ENCODE data around the gene MRPL42.
A peak's percentile ranks its signal among the peaks of the same experiment; 100 is the strongest.
"Not testable (repeated sequence)": the region's sequence is repeated elsewhere in the genome, so short reads cannot be mapped to it uniquely, and the experiment has no call there.

Gene MRPL42

DNA sequence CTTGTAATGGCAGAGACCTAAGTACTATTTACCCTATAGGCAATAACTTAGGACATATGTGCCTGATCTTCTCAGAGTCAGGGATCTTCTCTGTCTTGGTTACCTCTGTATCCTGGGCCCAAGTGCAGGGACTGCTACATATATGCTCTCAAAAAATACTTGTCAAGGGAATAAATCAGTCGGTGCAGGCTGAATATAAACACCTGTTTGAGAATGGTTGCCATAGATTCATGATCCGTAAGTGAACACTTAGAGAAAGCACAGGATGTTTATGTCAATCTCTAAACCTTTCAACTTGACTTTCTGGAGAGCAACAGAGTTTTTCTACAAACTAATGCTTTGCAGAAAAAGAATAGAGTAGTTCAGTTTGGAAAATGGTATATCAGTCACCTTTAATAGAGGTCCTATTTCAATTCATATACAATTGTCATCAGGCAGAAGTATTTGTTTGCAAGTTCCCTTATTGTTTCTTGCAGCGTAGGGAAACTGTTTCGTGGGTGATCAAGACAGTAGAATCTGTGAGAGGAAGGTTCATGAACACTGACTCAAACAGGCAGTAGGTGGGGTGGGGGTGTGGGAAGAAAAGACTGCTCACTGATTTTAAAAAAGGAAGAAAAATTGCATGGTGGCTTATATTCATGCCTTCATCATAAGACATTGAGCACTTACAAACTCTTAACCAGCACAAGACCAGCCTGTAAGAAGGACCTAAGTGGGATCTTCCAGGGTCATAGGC lies 19.6 kb upstream of the MRPL42 start:
- peak; percentile 75 for DNase-seq

DNA sequence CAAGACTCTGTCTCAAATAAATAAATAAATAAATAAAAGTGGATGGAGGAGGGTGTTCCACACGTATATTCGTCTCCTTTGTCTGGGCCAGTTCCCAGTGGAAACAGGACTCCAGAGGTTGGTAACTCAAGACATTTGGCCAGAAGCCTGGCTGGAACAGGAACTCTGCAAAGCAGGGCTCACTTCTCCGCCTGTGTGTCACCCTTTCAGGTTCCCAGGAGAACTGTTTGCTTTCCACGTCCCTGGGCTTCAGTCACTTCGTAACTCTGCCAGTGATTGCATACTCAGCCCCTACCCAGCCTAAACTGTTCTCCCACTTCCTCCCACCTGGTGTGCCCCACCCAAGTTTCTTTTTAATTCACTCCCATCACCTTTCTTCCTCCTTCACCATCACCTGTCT lies 18.5 kb upstream of the MRPL42 start:
- no peak for DNase-seq

DNA sequence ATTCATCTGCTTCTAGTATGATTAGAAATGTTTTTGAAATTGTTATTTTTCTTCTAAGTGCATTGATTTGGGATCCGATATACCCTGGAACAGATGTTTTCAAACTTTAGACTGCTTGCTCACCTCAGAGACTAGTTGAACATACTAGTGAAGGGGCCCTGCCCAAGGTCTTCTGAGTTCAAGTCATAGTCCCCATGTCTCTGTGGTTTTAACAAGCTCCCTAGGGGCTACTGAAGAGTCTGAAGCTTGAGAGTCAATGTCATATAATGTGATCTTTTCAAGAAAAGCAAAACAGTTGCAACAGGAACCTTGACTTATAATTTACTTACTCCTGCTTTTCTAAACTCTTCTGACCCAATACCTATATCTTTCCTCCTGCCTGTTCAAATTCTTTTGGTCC lies 18.0 kb upstream of the MRPL42 start:
- no peak for DNase-seq

DNA sequence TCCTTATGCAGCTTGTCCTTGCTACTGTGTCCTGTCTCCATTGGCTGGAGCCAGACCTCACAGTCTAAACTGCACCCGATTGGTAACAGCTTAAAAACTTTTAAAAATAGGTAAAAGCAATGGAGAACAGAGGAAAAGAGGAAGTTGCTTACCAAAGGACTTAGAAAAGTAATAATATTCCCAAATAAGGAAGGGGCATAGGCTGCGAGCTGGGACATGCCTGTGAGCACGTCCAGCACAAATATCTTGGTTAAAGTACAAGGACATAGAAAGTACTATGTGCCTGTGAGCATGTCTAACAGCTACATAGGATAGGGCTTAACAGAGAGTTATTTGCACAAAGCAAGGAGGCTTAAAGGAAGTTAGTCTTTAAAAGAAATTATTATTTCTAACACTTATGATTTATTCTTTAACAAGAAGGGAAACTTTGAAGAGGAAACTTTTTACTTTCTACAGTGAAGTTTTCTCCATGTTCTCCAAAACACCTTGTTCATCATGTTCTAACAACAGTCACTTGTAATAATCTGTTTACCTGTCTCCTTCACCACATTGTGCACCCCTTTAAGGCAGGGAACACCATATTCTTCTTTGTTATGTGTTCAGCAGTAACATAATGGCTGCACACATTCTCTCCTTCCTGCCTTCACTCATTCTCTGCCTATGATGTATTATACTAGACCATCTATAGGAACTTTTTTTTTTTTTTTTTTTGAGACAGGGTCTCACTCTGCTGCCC lies 15.7 kb upstream of the MRPL42 start:
- DNase-seq: no peak

DNA sequence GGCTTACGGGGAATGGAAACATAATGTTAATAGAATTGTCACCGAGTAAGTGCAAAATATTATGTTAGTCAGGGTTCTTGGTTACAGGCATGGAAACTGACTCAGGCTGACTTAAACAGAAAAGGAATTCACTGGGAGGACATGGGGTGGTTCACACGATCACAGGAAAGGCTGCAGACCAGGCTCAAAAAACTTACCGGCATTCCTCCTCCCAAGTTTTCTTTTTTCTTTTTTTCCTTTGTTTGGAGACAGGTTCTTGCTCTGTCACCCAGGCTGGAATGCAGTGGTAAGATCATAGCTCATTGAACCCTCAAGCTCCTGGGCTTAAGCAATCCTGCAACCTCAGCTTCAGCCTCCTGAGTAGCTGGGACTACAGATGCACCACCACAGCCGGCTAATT lies 13.7 kb upstream of the MRPL42 start:
- no peak for DNase-seq

DNA sequence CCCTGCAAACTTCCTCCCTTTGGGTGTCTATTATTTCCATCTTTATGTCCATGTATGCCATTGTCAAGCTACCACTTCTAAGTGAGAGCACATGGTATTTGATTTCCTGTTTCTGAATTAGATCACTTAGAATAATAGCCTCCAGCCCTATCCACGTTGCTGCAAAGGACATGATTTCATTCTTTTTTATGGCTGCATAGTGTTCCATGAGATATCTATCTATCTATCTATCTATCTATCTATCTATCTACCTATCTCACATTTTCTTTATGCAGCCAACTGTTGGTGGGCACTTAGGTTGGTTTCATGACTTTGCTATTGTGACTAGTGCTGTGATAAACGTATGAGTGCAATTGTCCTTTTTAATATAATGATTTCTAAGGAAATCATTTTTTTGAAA lies 11.2 kb upstream of the MRPL42 start:
- no peak for DNase-seq

DNA sequence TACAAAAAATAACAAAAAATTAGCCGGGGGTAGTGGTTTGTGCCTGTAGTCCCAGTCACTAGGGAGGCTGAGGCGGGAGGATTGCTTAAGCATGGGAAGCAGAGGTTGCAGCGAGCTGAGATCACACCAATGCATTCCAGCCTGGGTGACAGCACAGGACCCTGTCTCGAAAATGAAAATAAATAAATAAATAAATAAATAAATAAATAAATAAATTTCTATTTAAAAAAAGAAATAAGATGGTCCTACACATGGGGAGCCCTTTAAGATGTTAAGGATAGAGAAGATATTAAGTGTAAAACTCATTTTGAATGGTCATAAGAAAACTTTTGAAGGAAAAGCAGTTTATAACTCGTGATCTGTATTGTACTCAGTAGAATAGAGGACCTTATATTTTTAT lies 8.2 kb upstream of the MRPL42 start:
- DNase-seq: no peak

DNA sequence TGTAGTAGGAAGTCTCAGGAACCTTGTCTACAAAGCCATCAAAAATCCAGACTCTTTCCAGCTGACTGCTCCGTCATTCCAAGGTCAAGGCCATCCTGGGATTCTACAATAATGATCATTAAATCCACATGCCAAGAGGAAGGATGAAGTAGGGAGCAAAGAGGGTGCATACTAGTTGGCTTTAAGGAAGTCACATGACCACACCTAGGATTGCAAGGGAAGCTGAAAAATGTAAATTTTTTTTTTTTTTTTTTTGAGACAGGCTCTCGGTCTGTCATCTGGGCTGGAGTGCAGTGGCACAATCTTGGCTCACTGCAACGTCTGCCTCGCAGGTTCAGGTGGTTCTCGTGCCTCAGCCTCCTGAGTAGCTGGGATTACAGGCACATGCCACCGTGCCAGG lies 7.3 kb upstream of the MRPL42 start:
- DNase-seq: no peak

DNA sequence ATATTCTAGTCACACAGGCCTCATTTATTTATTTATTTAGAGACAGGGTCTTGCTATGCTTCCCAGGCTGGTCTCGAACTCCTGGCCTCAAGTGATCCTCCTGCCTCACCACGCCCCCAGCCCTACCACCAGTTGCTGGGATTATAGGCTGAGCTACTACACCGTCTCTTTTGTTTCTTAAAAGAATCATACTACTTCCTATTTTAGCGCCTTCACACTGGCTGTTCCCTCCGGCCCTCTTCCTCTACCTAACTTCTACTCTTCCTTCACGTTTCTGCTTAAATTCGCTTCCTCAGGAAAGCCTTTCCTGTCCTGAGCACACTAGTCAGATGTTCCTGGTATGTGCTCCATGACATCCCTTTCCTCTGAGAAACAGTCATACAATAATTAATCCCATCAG lies 6.4 kb upstream of the MRPL42 start:
- DNase-seq: peak; percentile 30

DNA sequence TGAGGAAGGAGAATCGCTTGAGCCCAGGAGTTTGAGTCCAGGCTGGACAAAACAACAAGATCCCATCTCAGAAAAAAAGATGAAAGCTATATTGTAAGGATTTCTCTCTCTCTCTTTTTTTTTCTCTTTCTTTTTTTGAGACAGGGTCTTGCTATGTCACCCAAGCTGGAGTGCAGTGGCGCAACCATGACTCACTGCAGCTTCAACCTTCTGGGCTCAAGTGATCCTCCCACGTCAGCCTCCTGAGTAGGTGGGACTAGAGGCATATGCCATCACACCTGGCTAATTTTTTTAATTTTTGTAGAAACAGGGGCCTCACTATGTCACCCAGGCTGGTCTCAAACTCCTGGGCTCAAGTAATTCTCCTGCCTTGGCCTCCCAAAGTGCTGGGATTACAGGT lies 5.8 kb upstream of the MRPL42 start:
- DNase-seq: peak; percentile 42

DNA sequence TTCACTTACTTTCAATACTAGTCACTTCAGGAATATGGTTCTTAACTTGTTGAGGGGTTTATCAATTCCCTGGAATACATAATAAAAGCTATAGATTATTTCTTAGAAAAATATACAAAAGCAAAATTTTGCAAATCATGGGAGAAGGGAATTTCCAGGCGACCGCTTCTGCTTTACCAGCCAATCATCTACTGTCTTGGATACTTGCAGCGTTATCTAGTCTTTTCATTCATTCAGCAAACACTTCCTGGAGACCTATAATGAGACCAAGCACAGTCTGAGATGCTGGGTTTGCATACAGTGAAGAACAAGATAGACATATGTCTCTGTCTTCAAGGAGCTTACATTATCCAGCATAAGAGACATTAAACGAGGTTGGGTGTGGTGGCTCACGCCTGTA lies 1.5 kb upstream of the MRPL42 start:
- DNase-seq: no peak

DNA sequence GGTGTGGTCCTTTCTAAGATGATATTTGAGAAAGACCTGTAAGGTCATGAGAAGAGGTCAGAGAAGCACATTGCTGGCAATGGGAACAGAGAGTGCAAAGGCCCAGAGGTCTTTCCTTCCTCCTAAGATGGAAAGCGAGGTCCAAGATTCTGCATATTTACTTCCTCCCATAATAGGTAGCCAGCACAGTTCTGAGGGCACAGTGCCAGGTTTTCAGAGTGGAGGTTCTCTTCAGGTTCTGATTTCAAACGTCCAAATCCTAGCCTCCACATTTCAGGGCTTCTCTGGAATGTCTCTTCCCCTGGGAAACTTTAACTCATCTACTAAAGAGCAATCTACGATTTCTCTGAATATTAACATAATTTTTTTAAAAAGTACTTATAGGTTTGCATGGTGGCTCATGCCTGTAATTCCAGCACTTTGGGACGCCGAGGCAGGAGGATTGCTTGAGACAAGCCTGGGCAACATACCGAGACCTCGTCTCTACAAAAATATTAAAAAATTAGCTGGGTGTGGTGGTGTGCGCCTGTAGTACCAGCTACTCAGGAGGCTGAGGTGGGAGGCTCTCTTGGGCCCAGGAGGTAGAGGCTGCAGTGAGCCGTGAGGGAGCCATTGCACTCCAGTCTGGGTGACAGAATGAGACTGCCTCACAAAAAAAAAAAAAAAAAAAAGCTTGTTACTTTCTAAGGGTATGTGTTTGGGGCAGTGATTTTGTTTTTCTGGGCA lies 526 bp upstream of the MRPL42 start:
- DNase-seq: no peak

DNA sequence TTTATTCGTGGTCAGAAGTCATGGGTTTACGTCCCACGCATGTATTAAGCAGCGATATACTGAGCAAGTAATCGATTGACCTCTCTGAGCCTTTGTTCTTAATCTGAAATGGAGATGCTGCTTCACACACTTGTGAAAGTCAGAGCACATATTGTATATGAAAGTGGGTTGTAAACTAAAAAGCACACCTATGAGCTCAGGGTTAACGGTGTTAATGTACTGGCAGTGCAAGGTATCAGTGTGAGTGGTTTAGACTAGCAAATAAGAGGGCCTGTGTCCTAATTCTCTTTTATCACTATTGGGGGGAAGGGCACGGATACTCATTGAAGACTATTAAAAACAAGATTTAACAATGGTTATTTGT lies 676 bp downstream of the MRPL42 start:
- no peak for DNase-seq

DNA sequence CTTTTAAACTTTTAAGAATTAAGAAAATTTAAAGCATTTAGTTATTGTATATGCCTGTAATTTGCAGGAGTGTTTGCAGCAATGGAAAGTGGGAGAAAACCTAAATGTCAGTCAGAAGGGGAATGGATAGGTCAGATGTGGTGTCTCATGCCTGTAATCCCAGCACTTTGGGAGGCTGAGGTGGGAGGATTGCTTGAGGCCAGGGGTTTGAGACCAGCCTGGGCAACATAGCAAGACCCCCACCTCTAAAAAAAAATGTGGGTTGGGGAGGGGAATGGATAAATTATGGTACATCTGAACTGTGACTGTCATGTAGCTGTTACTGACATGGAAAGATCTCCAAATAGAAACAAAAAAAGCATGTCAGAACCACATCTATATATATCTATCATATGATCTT lies 2.1 kb downstream of the MRPL42 start:
- DNase-seq: no peak

DNA sequence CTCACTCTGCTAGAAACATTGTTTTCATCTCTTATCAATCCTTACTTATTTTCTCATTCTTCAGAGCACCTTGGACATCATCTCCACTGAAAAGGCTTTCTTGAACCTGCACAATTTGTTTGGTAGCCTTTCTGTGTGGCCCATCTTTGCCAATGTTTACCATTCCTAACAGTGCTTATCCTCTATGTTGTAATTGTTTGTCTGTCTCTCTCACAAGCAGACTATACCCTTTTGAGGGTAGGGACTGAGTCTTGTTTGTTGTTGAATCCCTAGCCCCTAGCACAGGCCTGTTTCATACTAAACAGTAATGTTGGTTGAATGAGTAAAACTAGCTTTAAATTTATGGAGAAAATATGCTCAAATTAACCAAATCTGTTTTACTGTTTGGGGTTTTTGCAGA lies 9.2 kb downstream of the MRPL42 start:
- DNase-seq: no peak

DNA sequence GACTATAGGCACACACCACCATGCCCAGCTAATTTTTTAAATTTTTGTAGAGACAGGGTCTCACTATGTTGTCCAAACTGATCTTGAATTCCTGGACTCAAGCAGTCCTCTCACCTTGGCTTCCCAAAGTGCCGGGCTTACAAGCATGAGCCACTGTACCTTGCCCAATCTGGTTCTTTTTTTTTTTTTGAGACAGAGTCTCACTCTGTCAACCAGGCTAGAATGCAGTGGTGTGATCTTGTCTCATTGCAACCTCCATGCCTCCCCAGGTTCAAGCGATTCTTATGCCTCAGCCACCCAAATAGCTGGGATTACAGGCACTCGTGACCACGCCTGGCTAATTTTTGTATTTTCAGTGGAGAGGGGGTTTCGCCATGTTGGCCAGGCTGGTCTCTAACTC lies 15.4 kb downstream of the MRPL42 start:
- DNase-seq: no peak

DNA sequence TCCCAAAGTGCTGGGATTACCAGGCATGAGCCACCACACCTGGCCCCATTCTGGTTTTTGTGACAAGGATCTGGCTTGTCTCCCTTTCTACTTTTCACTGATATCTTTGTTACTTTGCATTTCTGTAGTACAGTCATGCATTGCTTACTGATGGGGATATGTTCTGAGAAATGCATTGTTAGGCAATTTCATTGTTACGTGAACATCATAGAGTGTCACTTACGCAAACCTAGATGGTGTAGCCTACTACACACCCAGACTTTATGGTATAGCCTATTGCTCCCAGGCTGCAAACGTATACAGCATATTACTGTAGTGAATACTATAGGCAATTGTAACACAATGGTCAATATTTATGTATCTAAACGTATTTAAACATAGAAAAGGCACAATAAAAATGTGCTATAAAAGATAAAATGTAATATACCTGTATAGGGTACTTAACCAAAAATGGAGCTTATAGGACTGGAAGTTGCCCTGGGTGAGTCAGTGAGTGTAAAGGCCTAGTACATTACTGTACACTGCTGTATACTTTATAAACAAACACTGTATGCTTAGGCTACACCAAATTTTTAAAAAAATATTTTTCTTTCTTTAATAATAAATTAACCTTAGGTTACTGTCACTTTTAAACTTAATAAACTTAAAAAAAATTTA lies 16.0 kb downstream of the MRPL42 start:
- DNase-seq: no peak

DNA sequence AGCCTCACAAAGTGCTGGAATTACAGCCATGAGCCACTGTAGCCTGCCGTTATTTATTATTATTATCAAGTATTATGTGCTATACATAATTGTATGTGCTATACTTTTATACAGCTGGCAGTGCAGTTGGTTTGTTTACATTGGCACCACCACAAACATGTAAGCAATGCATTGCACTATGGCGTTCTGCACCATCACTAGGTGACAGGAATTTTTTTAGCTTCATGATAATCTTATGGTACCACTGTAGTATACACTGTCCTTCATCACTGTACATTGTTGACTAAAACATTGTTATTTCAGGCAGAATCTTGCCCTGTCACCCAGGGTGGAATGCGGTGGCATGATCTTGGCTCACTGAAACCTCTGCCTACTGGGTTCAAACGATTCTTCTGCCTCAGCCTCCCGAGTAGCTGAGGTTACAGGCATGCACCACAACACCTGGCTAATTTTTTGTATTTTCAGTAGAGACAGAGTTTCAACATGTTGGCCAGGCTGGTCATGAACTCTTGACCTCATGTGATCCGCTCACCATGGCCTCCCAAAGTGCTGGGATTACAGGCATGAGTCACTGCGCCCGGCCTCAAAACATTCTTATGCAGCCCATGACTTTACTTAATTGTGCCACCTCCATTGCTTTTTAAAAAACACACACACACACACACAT lies 17.1 kb downstream of the MRPL42 start:
- no peak for DNase-seq

DNA sequence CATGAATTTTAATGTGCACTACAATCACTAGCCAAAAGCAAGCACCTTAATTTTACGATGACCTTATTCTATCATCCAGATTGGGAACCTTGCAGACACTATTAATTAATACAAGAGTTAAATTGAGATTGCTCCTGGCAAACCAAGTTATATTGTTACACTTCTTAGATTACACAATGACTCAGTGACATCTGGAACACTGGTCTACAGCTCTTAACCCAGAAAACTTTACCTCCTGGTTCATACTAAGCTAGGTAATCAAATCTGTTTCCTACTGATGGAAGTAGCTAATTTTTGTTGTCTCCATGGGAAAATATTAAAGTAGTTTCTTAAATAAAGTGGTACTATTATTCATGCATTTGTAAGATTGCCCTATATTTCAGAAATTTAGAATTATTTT lies 25.5 kb downstream of the MRPL42 start:
- not testable (repeated sequence) for DNase-seq

DNA sequence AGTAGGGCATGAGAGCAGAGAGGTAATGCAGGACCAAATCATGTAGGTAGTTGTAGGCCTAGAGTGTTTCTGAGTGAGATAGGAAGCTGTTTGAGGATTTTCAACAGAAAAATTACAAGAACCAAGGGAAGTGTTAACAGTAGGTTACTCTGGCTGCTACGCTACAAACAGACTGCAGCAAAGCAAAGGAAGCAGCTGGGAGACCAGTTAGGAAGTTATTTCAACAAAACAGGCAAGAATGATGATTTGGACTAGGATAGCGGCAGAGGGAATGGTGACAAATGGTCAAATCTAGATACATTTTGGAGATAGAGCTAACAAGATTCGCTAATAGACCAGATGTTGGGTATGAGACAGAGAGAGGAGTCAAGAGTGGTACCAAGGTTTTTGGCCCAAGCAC lies 26.8 kb downstream of the MRPL42 start:
- no peak for DNase-seq

DNA sequence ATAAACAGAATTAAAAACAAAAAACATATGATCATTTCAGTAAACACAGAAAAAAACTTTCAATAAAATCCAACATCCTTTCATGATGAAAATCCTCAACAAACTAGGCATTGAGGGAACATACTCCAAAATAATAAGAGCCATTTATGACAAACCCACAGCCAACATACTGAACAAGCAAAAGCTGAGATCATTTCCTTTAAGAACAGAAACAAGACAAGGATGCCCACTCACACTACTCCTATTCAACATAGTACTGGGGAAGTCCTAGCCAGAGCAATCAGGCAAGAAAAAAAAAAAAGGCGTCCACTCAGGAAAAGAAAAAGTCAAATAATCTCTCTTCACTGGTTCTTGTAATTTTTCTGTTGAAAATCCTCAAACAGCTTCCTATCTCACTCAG lies 30.1 kb downstream of the MRPL42 start:
- peak; percentile 41 for DNase-seq

DNA sequence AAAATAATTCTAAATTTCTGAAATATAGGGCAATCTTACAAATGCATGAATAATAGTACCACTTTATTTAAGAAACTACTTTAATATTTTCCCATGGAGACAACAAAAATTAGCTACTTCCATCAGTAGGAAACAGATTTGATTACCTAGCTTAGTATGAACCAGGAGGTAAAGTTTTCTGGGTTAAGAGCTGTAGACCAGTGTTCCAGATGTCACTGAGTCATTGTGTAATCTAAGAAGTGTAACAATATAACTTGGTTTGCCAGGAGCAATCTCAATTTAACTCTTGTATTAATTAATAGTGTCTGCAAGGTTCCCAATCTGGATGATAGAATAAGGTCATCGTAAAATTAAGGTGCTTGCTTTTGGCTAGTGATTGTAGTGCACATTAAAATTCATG lies 31.5 kb downstream of the MRPL42 start:
- DNase-seq: not testable (repeated sequence)

DNA sequence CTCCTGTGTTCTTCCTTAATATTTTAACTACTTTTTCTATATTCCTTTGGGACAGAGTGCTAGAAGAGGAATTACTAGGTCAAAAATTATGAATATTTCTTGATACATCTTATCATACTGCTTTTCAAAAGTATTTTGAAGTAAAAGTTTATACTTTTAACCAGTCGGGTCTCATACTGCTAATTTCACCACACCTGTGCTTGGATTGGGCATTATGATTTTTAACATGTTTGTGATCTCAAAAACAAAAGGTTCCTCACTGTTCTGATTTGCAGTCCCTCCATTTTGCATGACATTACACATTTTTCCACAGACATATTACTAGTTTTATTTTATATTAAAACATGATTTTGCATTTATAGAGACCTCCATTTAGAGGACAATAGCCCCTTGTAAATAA lies 32.9 kb downstream of the MRPL42 start:
- no peak for DNase-seq
